Endothelial cell of umbilical vein (primary cell): ENCODE data around the gene PRH1. TPM values are rescaled to one million over a fixed set of nuclear protein-coding genes. Genes with fewer than 3 reads are reported as not detected.

ENCODE experiments used
- BruUV-seq: library from RNA; stranded (reverse); fragments of 400-500 nt; replicated peaks from 2 replicates; lab custom pipeline; 2021; lab: Mats Ljungman, UMichigan
- CTCF ChIA-PET: fragments of 300-600, 350-600 bp; sonication (Branson Sonifier 250); formaldehyde crosslinking; loops from one replicate; lab custom pipeline; 2021; ENCODE audit warnings: antibody characterized with exemption, inconsistent platforms; lab: Charles Lee
- POLR2A ChIA-PET: fragments of 300-600, 350-600 bp; sonication (Branson Sonifier 250); formaldehyde crosslinking; loops from one replicate; lab custom pipeline; 2021; ENCODE audit warnings: antibody characterized with exemption, inconsistent platforms; lab: Charles Lee
- DNase-seq: peaks from one replicate; pipeline ENCODE4 v3.0.0-alpha.2; 2011; ENCODE audit warnings: low read depth, low spot score
- FAIRE-seq: peaks from 2 replicates; lab custom pipeline; 2011; peaks lifted over from hg19 to GRCh38; lab: Jason Lieb, UNC
- H2AFZ ChIP-seq: 2 replicates; pipeline ENCODE4 v1.6.0; 2012; ENCODE audit warnings: low read depth, low read length, control low read depth, inconsistent platforms
- H3K27ac ChIP-seq: 2 replicates; pipeline ENCODE4 v1.5.1; 2011; ENCODE audit warnings: low read depth, mild to moderate bottlenecking, control low read depth, low read length, moderate library complexity; ENCODE audit not compliant: insufficient read depth
- H3K27me3 ChIP-seq, 2 experiments: 2 replicates each; pipeline versions ENCODE4 v1.6.0 to v1.6.1; 2011; ENCODE audit warnings: low read length in 2 of 2, mixed read lengths in 1 of 2; ENCODE audit not compliant: control insufficient read depth in 2 of 2, insufficient read depth in 2 of 2
- H3K36me3 ChIP-seq, 2 experiments: 2 replicates in 1 of 2; 3 replicates in 1 of 2; pipeline ENCODE4 v1.5.1; 2011; ENCODE audit warnings: low read length in 2 of 2, mild to moderate bottlenecking in 1 of 2, moderate library complexity in 1 of 2; ENCODE audit not compliant: control insufficient read depth in 2 of 2, insufficient read depth in 2 of 2; ENCODE audit errors: extremely low read depth in 1 of 2
- H3K4me1 ChIP-seq: 3 replicates; pipeline ENCODE4 v1.5.1; 2011; ENCODE audit warnings: mild to moderate bottlenecking, low read length; ENCODE audit not compliant: control insufficient read depth, insufficient read depth; ENCODE audit errors: extremely low read depth
- H3K4me2 ChIP-seq: 2 replicates; pipeline ENCODE4 v1.6.1; 2011; ENCODE audit warnings: low read length, control low read depth, mixed read lengths; ENCODE audit not compliant: insufficient read depth
- H3K4me3 ChIP-seq, 3 experiments: fragments of 200-600 bp in 1 of 3; sonication (generic), shearing (Covaris generic) in 1 of 3; replicated peaks in 1 of 3; 2 replicates each; pipeline ENCODE4 v1.5.1; 2011 to 2016; ENCODE audit warnings: control low read depth in 3 of 3, low read length in 3 of 3, mild to moderate bottlenecking in 2 of 3, inconsistent platforms in 1 of 3, low read depth in 1 of 3, moderate library complexity in 1 of 3; ENCODE audit not compliant: insufficient read depth in 1 of 3
- H3K79me2 ChIP-seq: 2 replicates; pipeline ENCODE4 v1.6.0; 2012; ENCODE audit warnings: low read length, inconsistent platforms; ENCODE audit not compliant: control insufficient read depth, insufficient read depth
- H3K9ac ChIP-seq: replicated peaks from 2 replicates; pipeline ENCODE3; 2011; ENCODE audit warnings: low read length, control low read depth; ENCODE audit not compliant: insufficient read depth; ENCODE audit errors: extremely low read depth
- H3K9me1 ChIP-seq: replicated peaks from 3 replicates; pipeline ENCODE4 v1.6.0; 2011; ENCODE audit warnings: mild to moderate bottlenecking, low read length; ENCODE audit not compliant: control insufficient read depth, insufficient read depth; ENCODE audit errors: extremely low read depth
- H3K9me3 ChIP-seq: replicated peaks from 2 replicates; pipeline ENCODE4 v1.5.1; 2012; ENCODE audit warnings: low read length, inconsistent platforms; ENCODE audit not compliant: control insufficient read depth, insufficient read depth
- H4K20me1 ChIP-seq: replicated peaks from 2 replicates; pipeline ENCODE3; 2011; ENCODE audit warnings: mild to moderate bottlenecking, low read length; ENCODE audit not compliant: control insufficient read depth, insufficient read depth; ENCODE audit errors: extremely low read depth
- EZH2 ChIP-seq: IDR thresholded peaks from 2 replicates; pipeline ENCODE4 v1.6.1; 2012; ENCODE audit warnings: borderline replicate concordance, low read depth, mild to moderate bottlenecking, moderate library complexity, low read length, inconsistent platforms; ENCODE audit not compliant: severe bottlenecking
- FOS ChIP-seq: IDR thresholded peaks from 2 replicates; pipeline ENCODE4 v1.6.1; 2011; ENCODE audit warnings: mild to moderate bottlenecking, low read length, moderate library complexity, borderline replicate concordance; ENCODE audit not compliant: insufficient read depth
- GATA2 ChIP-seq: IDR thresholded peaks from 2 replicates; pipeline ENCODE4 v1.7.0; 2011; ENCODE audit warnings: low read depth, mild to moderate bottlenecking, moderate library complexity, mixed read lengths, low read length; ENCODE audit not compliant: insufficient read length, insufficient read depth
- JUN ChIP-seq: IDR thresholded peaks from 2 replicates; pipeline ENCODE4 v1.6.1; 2011; ENCODE audit warnings: borderline replicate concordance, low read depth; ENCODE audit not compliant: insufficient read length, insufficient read depth
- MYC ChIP-seq: IDR thresholded peaks from one replicate; pipeline ENCODE4 v1.6.1; 2011; ENCODE audit warnings: mild to moderate bottlenecking, low read depth, low read length
- POLR2A ChIP-seq: IDR thresholded peaks from 2 replicates; pipeline ENCODE4 v1.6.1; 2012; ENCODE audit warnings: low read depth, mild to moderate bottlenecking, control low read depth, low read length
- POLR2AphosphoS5 ChIP-seq: IDR thresholded peaks from 2 replicates; pipeline ENCODE4 v1.6.1; 2012; ENCODE audit warnings: low read depth, mild to moderate bottlenecking, control low read depth, low read length, moderate library complexity; ENCODE audit not compliant: insufficient read depth
- dilution Hi-C: fragments of 300-500 bp; cut with MboI; formaldehyde crosslinking; loops from one replicate; pipeline ENCODE4 v1.15.0; 2019; ENCODE audit warnings: low sequenced_read_pairs; ENCODE audit not compliant: extremely low pct_ligation_motif_present
- intact Hi-C: fragments of 100-400 bp; cut with micrococcal nuclease; formaldehyde crosslinking; loops from one replicate; pipeline ENCODE4 v1.10.0; 2022
- polyA plus RNA-seq, 4 experiments: library from polyadenylated mRNA; depleted of rRNA in 3 of 4; stranded (reverse) in 3 of 4; unstranded in 1 of 4; fragments of >200 nt; gene quantifications; 2 replicates each; pipeline versions ENCODE4 v1.2.1 to v1.2.3, GENCODE V29; 2011 to 2012; ENCODE audit warnings: missing spikeins in 1 of 4
- total RNA-seq: library from RNA; stranded (reverse); gene quantifications from 2 replicates; pipeline ENCODE4 v1.2.3, GENCODE V29; 2021
- TF ChIP-seq, protein P1 (sequence below), 2 donors: IDR thresholded peaks; 1 replicate in 1 of 2; 2 replicates in 1 of 2; pipeline ENCODE4 v1.5.1; 2011; ENCODE audit warnings: low read length in 2 of 2, mild to moderate bottlenecking in 2 of 2, moderate library complexity in 2 of 2, control low read depth in 1 of 2, inconsistent platforms in 1 of 2, low read depth in 1 of 2; ENCODE audit not compliant: insufficient read depth in 1 of 2; ENCODE audit errors: extremely low read depth in 1 of 2
- TF ChIP-seq, protein P2 (sequence below): IDR thresholded peaks from 2 replicates; pipeline ENCODE4 v1.6.1; 2011; ENCODE audit not compliant: insufficient read depth, insufficient read length

The PRH1 gene
- total and polyA plus RNA-seq, 2 donors (not counting 3 experiments of a cell fraction or from before 2014, with no cell fraction given), result 2.3 to 16.2 TPM

DNA sequence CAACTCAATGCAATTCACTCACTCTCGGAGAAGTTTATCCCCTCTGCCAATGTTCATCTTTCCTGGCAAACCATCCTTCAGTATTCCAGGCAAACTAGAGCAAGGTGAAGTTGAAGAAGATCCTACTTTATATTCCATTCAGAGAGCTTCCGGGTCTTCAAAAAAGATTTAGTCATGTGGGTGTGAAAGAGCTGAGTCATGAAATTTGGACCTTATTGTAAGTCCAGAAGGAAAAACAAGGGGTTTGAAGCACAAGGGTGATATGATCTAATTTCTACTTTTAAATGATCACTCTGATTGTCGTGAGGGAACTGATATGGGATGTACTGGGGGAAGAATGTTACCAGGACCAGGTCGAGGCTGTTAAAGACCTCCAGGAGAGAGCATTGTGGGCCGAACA is 42.2 kb upstream of the PRH1 start:
- dilution Hi-C loops, result no loop called here
- POLR2A ChIA-PET, result no interaction called here
- H3K9me1 ChIP-seq, result no peaks in the 10 kb centered on the region
- CTCF ChIA-PET, result interaction anchor here (1.3 kb wide), 3 partner anchors 9 to 13 kb away, joined by 3 to 4 read pairs (median 4); partner anchors contain the start of gene TAS2R14
- no peaks in the 10 kb centered on the region for H3K4me1 ChIP-seq
- no peaks in the 10 kb centered on the region for H3K27me3 ChIP-seq
- FAIRE-seq, result no peak
- no peak overlapping the region for H3K9ac ChIP-seq
- intact Hi-C loops, result no loop called here
- H3K9me3 ChIP-seq, result no peaks in the 10 kb centered on the region
- DNase-seq, result no peak
- no peaks in the 10 kb centered on the region for H3K36me3 ChIP-seq
- no peak overlapping the region for H3K4me3 ChIP-seq
- TF ChIP-seq, protein P1, sequence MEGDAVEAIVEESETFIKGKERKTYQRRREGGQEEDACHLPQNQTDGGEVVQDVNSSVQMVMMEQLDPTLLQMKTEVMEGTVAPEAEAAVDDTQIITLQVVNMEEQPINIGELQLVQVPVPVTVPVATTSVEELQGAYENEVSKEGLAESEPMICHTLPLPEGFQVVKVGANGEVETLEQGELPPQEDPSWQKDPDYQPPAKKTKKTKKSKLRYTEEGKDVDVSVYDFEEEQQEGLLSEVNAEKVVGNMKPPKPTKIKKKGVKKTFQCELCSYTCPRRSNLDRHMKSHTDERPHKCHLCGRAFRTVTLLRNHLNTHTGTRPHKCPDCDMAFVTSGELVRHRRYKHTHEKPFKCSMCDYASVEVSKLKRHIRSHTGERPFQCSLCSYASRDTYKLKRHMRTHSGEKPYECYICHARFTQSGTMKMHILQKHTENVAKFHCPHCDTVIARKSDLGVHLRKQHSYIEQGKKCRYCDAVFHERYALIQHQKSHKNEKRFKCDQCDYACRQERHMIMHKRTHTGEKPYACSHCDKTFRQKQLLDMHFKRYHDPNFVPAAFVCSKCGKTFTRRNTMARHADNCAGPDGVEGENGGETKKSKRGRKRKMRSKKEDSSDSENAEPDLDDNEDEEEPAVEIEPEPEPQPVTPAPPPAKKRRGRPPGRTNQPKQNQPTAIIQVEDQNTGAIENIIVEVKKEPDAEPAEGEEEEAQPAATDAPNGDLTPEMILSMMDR (IDR thresholded peaks at IDR 0.05; ENCODE audit: extremely low read depth in 1 of 2, insufficient read depth in 1 of 2, low read depth in 1 of 2, low read length in 2 of 2), result no peak
- TF ChIP-seq JUN (no peak), FOS (no peak), MYC (no peak), POLR2AphosphoS5 (no peak), GATA2 (no peak), EZH2 (no peak), POLR2A (no peak)
- TF ChIP-seq, protein P2, sequence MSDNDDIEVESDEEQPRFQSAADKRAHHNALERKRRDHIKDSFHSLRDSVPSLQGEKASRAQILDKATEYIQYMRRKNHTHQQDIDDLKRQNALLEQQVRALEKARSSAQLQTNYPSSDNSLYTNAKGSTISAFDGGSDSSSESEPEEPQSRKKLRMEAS, result no peak
- no peak overlapping the region for H3K27ac ChIP-seq
- H2AFZ ChIP-seq, result no peak overlapping the region
- no peak overlapping the region for H3K4me2 ChIP-seq
- H3K79me2 ChIP-seq, result no peaks in the 10 kb centered on the region
- no peaks in the 10 kb centered on the region for H4K20me1 ChIP-seq
- BruUV-seq, result no TSS peak
